AG09309 (cell line): Measurements from ENCODE around the gene GREB1L.

Experiments
- DNase-seq: peaks from one replicate; pipeline ENCODE4 v3.0.0-alpha.2; 2010; ENCODE audit warnings: low read depth
- H3K4me3 ChIP-seq: 2 replicates; pipeline ENCODE4 v1.5.1; 2011; ENCODE audit warnings: mild to moderate bottlenecking, low read depth, low read length, moderate library complexity; ENCODE audit not compliant: control insufficient read depth
- CTCF ChIP-seq: IDR thresholded peaks from 2 replicates; pipeline ENCODE4 v1.5.1; 2011; ENCODE audit warnings: mild to moderate bottlenecking, low read depth, low read length, inconsistent platforms; ENCODE audit not compliant: insufficient read depth, control insufficient read depth; ENCODE audit errors: missing control alignments

The GREB1L gene

GRCh38 chr18:21452796-21453510, 210.9 kb downstream of the GREB1L start:
- H3K4me3 ChIP-seq, result no peak overlapping the region
- no peak for TF ChIP-seq CTCF
- no peak for DNase-seq

- no peak for DNase-seq
- no peak for TF ChIP-seq CTCF
- no peak overlapping the region for H3K4me3 ChIP-seq
Observed at GRCh38 chr18:21453511-21453901, 211.5 kb downstream of the GREB1L start.

GRCh38 chr18:21454725-21455124, 212.7 kb downstream of the GREB1L start:
- no peak overlapping the region for H3K4me3 ChIP-seq
- no peak for DNase-seq
- no peak for TF ChIP-seq CTCF

- no peak for DNase-seq
- H3K4me3 ChIP-seq, result no peak overlapping the region
- TF ChIP-seq CTCF, result no peak
Observed at GRCh38 chr18:21456428-21457178, 214.6 kb downstream of the GREB1L start.

- no peak for TF ChIP-seq CTCF
- no peak overlapping the region for H3K4me3 ChIP-seq
- no peak for DNase-seq
Observed at GRCh38 chr18:21457179-21457535, 215.1 kb downstream of the GREB1L start.

GRCh38 chr18:21458310-21458709, 216.3 kb downstream of the GREB1L start:
- H3K4me3 ChIP-seq, result no peak overlapping the region
- TF ChIP-seq CTCF, result no peak
- DNase-seq, result no peak
